SK-N-SH (cell line): ENCODE data around the gene PBX3. TPM values are rescaled to one million over a fixed set of nuclear protein-coding genes. Genes with fewer than 3 reads are reported as not detected.

Experiments
- CTCF ChIA-PET: fragments of 300-600, 350-600 bp; formaldehyde crosslinking; extraction: SDS; loops from one replicate; lab custom pipeline; 2021; lab: Yijun Ruan, JAX
- POLR2A ChIA-PET: fragments of 350-600 bp; sonication (Branson Sonifier 250); formaldehyde crosslinking; extraction: SDS; loops from one replicate; lab custom pipeline; 2020; ENCODE audit warnings: antibody characterized with exemption, inconsistent platforms; lab: Yijun Ruan, JAX
- DNase-seq: peaks from one replicate; pipeline ENCODE4 v3.0.0; 2012
- H2AFZ ChIP-seq: fragments of 200-600 bp; sonication (generic); 2 replicates; pipeline ENCODE4 v1.8.1; 2016; ENCODE audit warnings: antibody characterized with exemption, mild to moderate bottlenecking, low read depth
- H3F3A ChIP-seq: fragments of 200-600 bp; sonication (generic); replicated peaks from 2 replicates; pipeline ENCODE3; 2016; ENCODE audit warnings: antibody characterized with exemption, mild to moderate bottlenecking; ENCODE audit not compliant: insufficient read depth
- H3K27ac ChIP-seq, 2 experiments: fragments of 200-500 bp in 1 of 2; fragments of 200-600 bp in 1 of 2; sonication (Bioruptor generic) in 1 of 2; sonication (generic), shearing (Covaris generic) in 1 of 2; 2 replicates each; pipeline versions ENCODE4 v1.5.1 to v1.6.1; 2014 to 2016; ENCODE audit warnings: low read depth in 2 of 2, inconsistent platforms in 1 of 2, low read length in 1 of 2, mild to moderate bottlenecking in 1 of 2, mixed read lengths in 1 of 2
- H3K27me3 ChIP-seq: fragments of 200-600 bp; sonication (generic), shearing (Covaris generic); 2 replicates; pipeline ENCODE4 v1.6.1; 2016; ENCODE audit warnings: mixed run types; ENCODE audit not compliant: insufficient read depth
- H3K36me3 ChIP-seq, 2 experiments: fragments of 200-500 bp in 1 of 2; fragments of 200-600 bp in 1 of 2; sonication (Bioruptor generic) in 1 of 2; sonication (generic) in 1 of 2; replicated peaks in 1 of 2; 2 replicates each; pipeline versions ENCODE3 to v1.5.1; 2014 to 2016; ENCODE audit warnings: low read length in 1 of 2, mild to moderate bottlenecking in 1 of 2; ENCODE audit not compliant: insufficient read depth in 2 of 2, control insufficient read depth in 1 of 2
- H3K4me1 ChIP-seq, 2 experiments: fragments of 200-500 bp in 1 of 2; fragments of 200-600 bp in 1 of 2; sonication (Bioruptor generic) in 1 of 2; sonication (generic), shearing (Covaris generic) in 1 of 2; 2 replicates each; pipeline versions ENCODE4 v1.5.1 to v1.6.1; 2014 to 2016; ENCODE audit warnings: low read depth in 1 of 2, low read length in 1 of 2, mixed run types in 1 of 2; ENCODE audit not compliant: insufficient read depth in 2 of 2, control insufficient read depth in 1 of 2
- H3K4me2 ChIP-seq: fragments of 200-600 bp; sonication (generic), shearing (Covaris generic); 2 replicates; pipeline ENCODE4 v1.6.1; 2017; ENCODE audit warnings: mixed run types
- H3K4me3 ChIP-seq, 2 experiments: fragments of 200-500 bp in 1 of 2; fragments of 200-600 bp in 1 of 2; sonication (Bioruptor generic) in 1 of 2; sonication (generic), shearing (Covaris generic) in 1 of 2; 2 replicates each; pipeline versions ENCODE4 v1.5.1 to v1.8.1; 2014 to 2016; ENCODE audit warnings: low read depth in 2 of 2, inconsistent platforms in 1 of 2, low read length in 1 of 2, mild to moderate bottlenecking in 1 of 2, mixed read lengths in 1 of 2, moderate library complexity in 1 of 2
- H3K79me2 ChIP-seq: fragments of 200-600 bp; sonication (generic); 2 replicates; pipeline ENCODE4 v1.8.1; 2017; ENCODE audit warnings: mild to moderate bottlenecking; ENCODE audit not compliant: insufficient read depth
- H3K9ac ChIP-seq: fragments of 200-600 bp; sonication (generic); 2 replicates; pipeline ENCODE4 v1.6.1; 2017; ENCODE audit warnings: mixed run types
- H3K9me2 ChIP-seq: fragments of 200-600 bp; sonication (generic); 2 replicates; pipeline ENCODE4 v1.6.1; 2017; ENCODE audit warnings: mixed run types
- H3K9me3 ChIP-seq: fragments of 200-600 bp; sonication (generic); 2 replicates; pipeline ENCODE4 v1.6.1; 2017; ENCODE audit warnings: mixed run types, mild to moderate bottlenecking, moderate library complexity
- H4K20me1 ChIP-seq: fragments of 200-600 bp; sonication (generic); 2 replicates; pipeline ENCODE4 v1.6.1; 2017; ENCODE audit warnings: mild to moderate bottlenecking, mixed run types; ENCODE audit not compliant: insufficient read depth
- ELF1 ChIP-seq: IDR thresholded peaks from 2 replicates; pipeline ENCODE4 v1.4.0; 2012
- EP300 ChIP-seq, 2 experiments: IDR thresholded peaks; 2 replicates each; pipeline versions ENCODE4 v1.4.0 to v1.6.1; 2012; ENCODE audit warnings: borderline replicate concordance in 1 of 2, low read depth in 1 of 2, low read length in 1 of 2
- MAX ChIP-seq: IDR thresholded peaks from 2 replicates; pipeline ENCODE4 v1.4.0; 2012; ENCODE audit warnings: low read depth
- MXI1 ChIP-seq: IDR thresholded peaks from 2 replicates; pipeline ENCODE4 v1.6.1; 2012; ENCODE audit warnings: mild to moderate bottlenecking, low read depth, low read length, improper control_type of control experiment
- RCOR1 ChIP-seq: fragments of 150-350 bp; IDR thresholded peaks from 2 replicates; pipeline ENCODE4 v1.6.1; 2017; ENCODE audit warnings: antibody characterized with exemption, low read length
- USF1 ChIP-seq: IDR thresholded peaks from 2 replicates; pipeline ENCODE4 v1.4.0; 2012; ENCODE audit warnings: low read depth, borderline replicate concordance
- WGBS: methylation state at CpG from one replicate; pipeline ENCODE4 v1.1.6; 2017; ENCODE audit warnings: low lambda C conversion rate; 5-methylcytosine and 5-hydroxymethylcytosine counted together
- polyA plus RNA-seq, 3 experiments: library from polyadenylated mRNA; depleted of rRNA; stranded (reverse); fragments of >200 nt; gene quantifications; 2 replicates each; pipeline ENCODE4 v1.2.3, GENCODE V29; 2012
- TF ChIP-seq, protein P1 (sequence below): IDR thresholded peaks from 2 replicates; pipeline ENCODE4 v1.4.0; 2012; ENCODE audit warnings: low read depth, borderline replicate concordance
- TF ChIP-seq, protein P2 (sequence below): IDR thresholded peaks from 2 replicates; pipeline ENCODE4 v1.6.1; 2012; ENCODE audit warnings: mild to moderate bottlenecking, low read depth, low read length, moderate library complexity

The PBX3 gene
- polyA plus RNA-seq, 1 of the 3 experiments (the other 2 are of a cell fraction), result 73.0 TPM

DNA sequence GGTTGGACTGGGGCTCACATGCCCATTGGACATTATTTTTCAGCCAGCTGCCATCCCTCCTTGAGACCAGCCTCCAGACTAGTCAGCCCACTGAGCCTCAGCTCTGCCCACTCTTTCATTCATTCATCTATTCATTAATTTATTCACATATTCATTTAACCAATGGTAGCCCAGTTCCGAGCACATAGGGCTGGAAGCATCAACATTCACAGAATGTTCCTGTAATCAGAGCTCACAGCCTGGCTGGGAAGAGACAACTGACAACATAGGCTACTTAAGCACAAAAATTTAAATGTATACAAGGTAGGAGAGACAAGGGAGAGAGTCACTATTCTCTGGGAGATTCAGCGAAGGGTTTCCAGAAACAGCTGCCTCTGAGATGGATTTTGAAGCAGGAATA is 17.0 kb upstream of the PBX3 start (continued):
- TF ChIP-seq RCOR1 (no peak), MAX (no peak), MXI1 (no peak)
- TF ChIP-seq, protein P1, sequence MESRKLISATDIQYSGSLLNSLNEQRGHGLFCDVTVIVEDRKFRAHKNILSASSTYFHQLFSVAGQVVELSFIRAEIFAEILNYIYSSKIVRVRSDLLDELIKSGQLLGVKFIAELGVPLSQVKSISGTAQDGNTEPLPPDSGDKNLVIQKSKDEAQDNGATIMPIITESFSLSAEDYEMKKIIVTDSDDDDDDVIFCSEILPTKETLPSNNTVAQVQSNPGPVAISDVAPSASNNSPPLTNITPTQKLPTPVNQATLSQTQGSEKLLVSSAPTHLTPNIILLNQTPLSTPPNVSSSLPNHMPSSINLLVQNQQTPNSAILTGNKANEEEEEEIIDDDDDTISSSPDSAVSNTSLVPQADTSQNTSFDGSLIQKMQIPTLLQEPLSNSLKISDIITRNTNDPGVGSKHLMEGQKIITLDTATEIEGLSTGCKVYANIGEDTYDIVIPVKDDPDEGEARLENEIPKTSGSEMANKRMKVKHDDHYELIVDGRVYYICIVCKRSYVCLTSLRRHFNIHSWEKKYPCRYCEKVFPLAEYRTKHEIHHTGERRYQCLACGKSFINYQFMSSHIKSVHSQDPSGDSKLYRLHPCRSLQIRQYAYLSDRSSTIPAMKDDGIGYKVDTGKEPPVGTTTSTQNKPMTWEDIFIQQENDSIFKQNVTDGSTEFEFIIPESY, result no peak

DNA sequence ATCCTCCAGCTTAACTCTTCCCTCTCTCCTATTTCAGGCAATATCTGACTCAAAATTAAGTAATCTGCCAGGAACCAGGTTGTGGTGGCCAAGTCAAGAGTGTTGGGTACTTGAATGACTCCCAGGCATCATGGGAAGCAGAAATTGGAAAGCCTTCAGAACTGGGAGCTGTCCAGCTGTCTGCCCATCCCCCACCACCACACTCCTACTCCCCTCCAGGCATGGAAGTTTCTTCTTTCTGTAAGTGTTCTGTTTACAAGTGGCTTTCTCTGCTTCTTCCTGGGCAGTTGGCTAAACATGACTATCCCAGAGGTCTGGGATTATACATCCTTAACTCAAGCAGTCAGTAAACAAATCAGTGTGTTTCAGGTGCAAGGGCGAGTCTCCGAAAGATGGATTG is 14.6 kb upstream of the PBX3 start:
- H3K9ac ChIP-seq, result no peak overlapping the region
- H3K36me3 ChIP-seq, result no peaks in the 10 kb centered on the region
- H3K9me2 ChIP-seq, result no peaks in the 10 kb centered on the region
- H3K27me3 ChIP-seq, result no peaks in the 10 kb centered on the region
- H3K4me3 ChIP-seq, result no peak overlapping the region
- H3K4me2 ChIP-seq, result no peak overlapping the region
- H3F3A ChIP-seq, result no peaks in the 10 kb centered on the region
- ChIA-PET CTCF (interaction anchor here (0.7 to 0.9 kb wide), 2 partner anchors 23 to 174 kb away, joined by 3 read pairs; no protein-coding TSS in a partner anchor), POLR2A (no interaction called here)
- 96% methylated on average over 2 of the region's 2 CpGs for WGBS
- H3K79me2 ChIP-seq, result no peaks in the 10 kb centered on the region
- H3K9me3 ChIP-seq, result no peaks in the 10 kb centered on the region
- H3K4me1 ChIP-seq, result no peaks in the 10 kb centered on the region
- H4K20me1 ChIP-seq, result no peaks in the 10 kb centered on the region
- H3K27ac ChIP-seq, result no peak overlapping the region
- TF ChIP-seq MAX, result no peak
- no peak for TF ChIP-seq USF1
- no peak for TF ChIP-seq ELF1
- no peak for TF ChIP-seq EP300 (IDR thresholded peaks at IDR 0.05; ENCODE audit: borderline replicate concordance in 1 of 2, low read depth in 1 of 2, low read length in 1 of 2)
- TF ChIP-seq, protein P2, sequence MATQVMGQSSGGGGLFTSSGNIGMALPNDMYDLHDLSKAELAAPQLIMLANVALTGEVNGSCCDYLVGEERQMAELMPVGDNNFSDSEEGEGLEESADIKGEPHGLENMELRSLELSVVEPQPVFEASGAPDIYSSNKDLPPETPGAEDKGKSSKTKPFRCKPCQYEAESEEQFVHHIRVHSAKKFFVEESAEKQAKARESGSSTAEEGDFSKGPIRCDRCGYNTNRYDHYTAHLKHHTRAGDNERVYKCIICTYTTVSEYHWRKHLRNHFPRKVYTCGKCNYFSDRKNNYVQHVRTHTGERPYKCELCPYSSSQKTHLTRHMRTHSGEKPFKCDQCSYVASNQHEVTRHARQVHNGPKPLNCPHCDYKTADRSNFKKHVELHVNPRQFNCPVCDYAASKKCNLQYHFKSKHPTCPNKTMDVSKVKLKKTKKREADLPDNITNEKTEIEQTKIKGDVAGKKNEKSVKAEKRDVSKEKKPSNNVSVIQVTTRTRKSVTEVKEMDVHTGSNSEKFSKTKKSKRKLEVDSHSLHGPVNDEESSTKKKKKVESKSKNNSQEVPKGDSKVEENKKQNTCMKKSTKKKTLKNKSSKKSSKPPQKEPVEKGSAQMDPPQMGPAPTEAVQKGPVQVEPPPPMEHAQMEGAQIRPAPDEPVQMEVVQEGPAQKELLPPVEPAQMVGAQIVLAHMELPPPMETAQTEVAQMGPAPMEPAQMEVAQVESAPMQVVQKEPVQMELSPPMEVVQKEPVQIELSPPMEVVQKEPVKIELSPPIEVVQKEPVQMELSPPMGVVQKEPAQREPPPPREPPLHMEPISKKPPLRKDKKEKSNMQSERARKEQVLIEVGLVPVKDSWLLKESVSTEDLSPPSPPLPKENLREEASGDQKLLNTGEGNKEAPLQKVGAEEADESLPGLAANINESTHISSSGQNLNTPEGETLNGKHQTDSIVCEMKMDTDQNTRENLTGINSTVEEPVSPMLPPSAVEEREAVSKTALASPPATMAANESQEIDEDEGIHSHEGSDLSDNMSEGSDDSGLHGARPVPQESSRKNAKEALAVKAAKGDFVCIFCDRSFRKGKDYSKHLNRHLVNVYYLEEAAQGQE, result peak; percentile 91
- DNase-seq, result no peak
- H2AFZ ChIP-seq, result no peak overlapping the region
